ENCODE measurements around the gene IL5RA.

Gene IL5RA

GRCh38 chr3:3053974-3054373, 56.2 kb downstream of the IL5RA start:
- Histone ChIP-seq H3K27ac (replicated peaks) (no peak overlapping the region), H3K4me3 (replicated peaks; ENCODE audit: insufficient read depth, low read length) (no peak overlapping the region), H3K27me3 (ENCODE audit: insufficient read depth, poor library complexity, severe bottlenecking) (no peaks in the 10 kb centered on the region)
- no peak for DNase-seq (ENCODE audit: low read depth in 1 of 2, low spot score in 1 of 2)
- TF ChIP-seq REST (IDR thresholded peaks at IDR 0.05; ENCODE audit: insufficient replicate concordance, low read depth) (no peak), GABPA (IDR thresholded peaks at IDR 0.05; ENCODE audit: low read depth) (no peak), SPI1 (IDR thresholded peaks at IDR 0.05; ENCODE audit: borderline replicate concordance, low read depth) (no peak), POLR2AphosphoS5 (IDR thresholded peaks at IDR 0.05; ENCODE audit: low read depth) (no peak)
- TF ChIP-seq, protein P1, sequence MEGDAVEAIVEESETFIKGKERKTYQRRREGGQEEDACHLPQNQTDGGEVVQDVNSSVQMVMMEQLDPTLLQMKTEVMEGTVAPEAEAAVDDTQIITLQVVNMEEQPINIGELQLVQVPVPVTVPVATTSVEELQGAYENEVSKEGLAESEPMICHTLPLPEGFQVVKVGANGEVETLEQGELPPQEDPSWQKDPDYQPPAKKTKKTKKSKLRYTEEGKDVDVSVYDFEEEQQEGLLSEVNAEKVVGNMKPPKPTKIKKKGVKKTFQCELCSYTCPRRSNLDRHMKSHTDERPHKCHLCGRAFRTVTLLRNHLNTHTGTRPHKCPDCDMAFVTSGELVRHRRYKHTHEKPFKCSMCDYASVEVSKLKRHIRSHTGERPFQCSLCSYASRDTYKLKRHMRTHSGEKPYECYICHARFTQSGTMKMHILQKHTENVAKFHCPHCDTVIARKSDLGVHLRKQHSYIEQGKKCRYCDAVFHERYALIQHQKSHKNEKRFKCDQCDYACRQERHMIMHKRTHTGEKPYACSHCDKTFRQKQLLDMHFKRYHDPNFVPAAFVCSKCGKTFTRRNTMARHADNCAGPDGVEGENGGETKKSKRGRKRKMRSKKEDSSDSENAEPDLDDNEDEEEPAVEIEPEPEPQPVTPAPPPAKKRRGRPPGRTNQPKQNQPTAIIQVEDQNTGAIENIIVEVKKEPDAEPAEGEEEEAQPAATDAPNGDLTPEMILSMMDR (IDR thresholded peaks at IDR 0.05; ENCODE audit: insufficient read depth, low read length), result no peak

GRCh38 chr3:3038201-3038991, 71.8 kb downstream of the IL5RA start:
- DNase-seq (ENCODE audit: low read depth in 1 of 2, low spot score in 1 of 2), result no peak
- Histone ChIP-seq H3K27ac (replicated peaks) (no peak overlapping the region), H3K27me3 (ENCODE audit: insufficient read depth, poor library complexity, severe bottlenecking) (no peaks in the 10 kb centered on the region), H3K4me3 (replicated peaks; ENCODE audit: insufficient read depth, low read length) (no peak overlapping the region)
- TF ChIP-seq SPI1 (IDR thresholded peaks at IDR 0.05; ENCODE audit: borderline replicate concordance, low read depth), result no peak
- no peak for TF ChIP-seq POLR2AphosphoS5 (IDR thresholded peaks at IDR 0.05; ENCODE audit: low read depth)
- TF ChIP-seq GABPA (IDR thresholded peaks at IDR 0.05; ENCODE audit: low read depth), result no peak
- TF ChIP-seq, protein P1 (IDR thresholded peaks at IDR 0.05; ENCODE audit: insufficient read depth, low read length), result no peak
- no peak for TF ChIP-seq REST (IDR thresholded peaks at IDR 0.05; ENCODE audit: insufficient replicate concordance, low read depth)

GRCh38 chr3:3037156-3037555, 73.0 kb downstream of the IL5RA start:
- no peaks in the 10 kb centered on the region for H3K27me3 ChIP-seq (ENCODE audit: insufficient read depth, poor library complexity, severe bottlenecking)
- DNase-seq (ENCODE audit: low read depth in 1 of 2, low spot score in 1 of 2), result no peak
- TF ChIP-seq, protein P1 (IDR thresholded peaks at IDR 0.05; ENCODE audit: insufficient read depth, low read length), result no peak
- TF ChIP-seq REST (IDR thresholded peaks at IDR 0.05; ENCODE audit: insufficient replicate concordance, low read depth), result no peak
- TF ChIP-seq SPI1 (IDR thresholded peaks at IDR 0.05; ENCODE audit: borderline replicate concordance, low read depth), result no peak
- no peak for TF ChIP-seq GABPA (IDR thresholded peaks at IDR 0.05; ENCODE audit: low read depth)
- TF ChIP-seq POLR2AphosphoS5 (IDR thresholded peaks at IDR 0.05; ENCODE audit: low read depth), result no peak
- no peak overlapping the region for H3K4me3 ChIP-seq (replicated peaks; ENCODE audit: insufficient read depth, low read length)
- H3K27ac ChIP-seq (replicated peaks), result no peak overlapping the region

All from HL-60 (cell line).